Small intestine (tissue), 7 donors: ENCODE results near the gene SLC8A1. TPM values are rescaled to one million over a fixed set of nuclear protein-coding genes. Genes with fewer than 3 reads are reported as not detected.
A peak's percentile ranks its signal among the peaks of the same experiment; 100 is the strongest.

Experiments
- DNase-seq, 2 donors: peaks; one replicate each; pipeline versions ENCODE4 v3.0.0 to v3.0.0-alpha.2; 2013
- FAIRE-seq: peaks from 2 replicates; lab custom pipeline; 2012; peaks lifted over from hg19 to GRCh38; lab: Jason Lieb, UNC
- H3K27ac ChIP-seq, 3 donors: one replicate each; pipeline ENCODE4 v1.5.1; 2013; ENCODE audit warnings: low read length in 2 of 3, mild to moderate bottlenecking in 2 of 3, control low read depth in 1 of 3, inconsistent platforms in 1 of 3, low read depth in 1 of 3, moderate library complexity in 1 of 3
- H3K27me3 ChIP-seq, 3 donors: one replicate each; pipeline ENCODE4 v1.6.1; 2013; ENCODE audit warnings: low read length in 3 of 3, inconsistent platforms in 1 of 3; ENCODE audit not compliant: control insufficient read depth in 3 of 3, insufficient read depth in 3 of 3
- H3K36me3 ChIP-seq, 3 donors: one replicate each; pipeline ENCODE4 v1.6.1; 2013; ENCODE audit warnings: low read length in 3 of 3, inconsistent platforms in 1 of 3, low read depth in 1 of 3, mild to moderate bottlenecking in 1 of 3, moderate library complexity in 1 of 3; ENCODE audit not compliant: control insufficient read depth in 3 of 3, insufficient read depth in 2 of 3
- H3K4me1 ChIP-seq, 3 donors: one replicate each; pipeline ENCODE4 v1.6.1; 2013; ENCODE audit warnings: low read length in 2 of 3, inconsistent platforms in 1 of 3, low read depth in 1 of 3, mild to moderate bottlenecking in 1 of 3, moderate library complexity in 1 of 3; ENCODE audit not compliant: control insufficient read depth in 3 of 3, insufficient read depth in 2 of 3
- H3K4me3 ChIP-seq, 3 donors: one replicate each; pipeline ENCODE4 v1.5.1; 2013; ENCODE audit warnings: low read length in 3 of 3, control low read depth in 1 of 3, inconsistent platforms in 1 of 3, low read depth in 1 of 3, mild to moderate bottlenecking in 1 of 3, moderate library complexity in 1 of 3
- H3K9me3 ChIP-seq, 2 donors: one replicate each; pipeline ENCODE4 v1.6.1; 2013; ENCODE audit warnings: low read depth in 1 of 2, low read length in 1 of 2; ENCODE audit not compliant: control insufficient read depth in 2 of 2, insufficient read depth in 1 of 2
- WGBS, 3 donors: extraction: QIAGEN DNeasy Blood & Tissue Kit; methylation state at CpG; one replicate each; pipeline ENCODE4 v1.1.7; 2013; 5-methylcytosine and 5-hydroxymethylcytosine counted together
- polyA plus RNA-seq, 4 donors: library from polyadenylated mRNA; stranded (reverse) in 3 of 4; unstranded in 1 of 4; fragments of 200-250 nt in 3 of 4; fragments of 120-200 nt in 1 of 4; gene quantifications; one replicate each; pipeline versions ENCODE4 v1.2.1 to v1.2.3, GENCODE V29; 2013
- donor health status: healthy with polysubstance abuse.
- donor health status: control.
- donor health status: control.
- donor health status: Bipolar disorder and iron deficiency.
- donor health status: healthy.

Gene SLC8A1
- polyA plus RNA-seq, 4 donors: 0.22 to 5.6 (median 1.9) TPM

DNA sequence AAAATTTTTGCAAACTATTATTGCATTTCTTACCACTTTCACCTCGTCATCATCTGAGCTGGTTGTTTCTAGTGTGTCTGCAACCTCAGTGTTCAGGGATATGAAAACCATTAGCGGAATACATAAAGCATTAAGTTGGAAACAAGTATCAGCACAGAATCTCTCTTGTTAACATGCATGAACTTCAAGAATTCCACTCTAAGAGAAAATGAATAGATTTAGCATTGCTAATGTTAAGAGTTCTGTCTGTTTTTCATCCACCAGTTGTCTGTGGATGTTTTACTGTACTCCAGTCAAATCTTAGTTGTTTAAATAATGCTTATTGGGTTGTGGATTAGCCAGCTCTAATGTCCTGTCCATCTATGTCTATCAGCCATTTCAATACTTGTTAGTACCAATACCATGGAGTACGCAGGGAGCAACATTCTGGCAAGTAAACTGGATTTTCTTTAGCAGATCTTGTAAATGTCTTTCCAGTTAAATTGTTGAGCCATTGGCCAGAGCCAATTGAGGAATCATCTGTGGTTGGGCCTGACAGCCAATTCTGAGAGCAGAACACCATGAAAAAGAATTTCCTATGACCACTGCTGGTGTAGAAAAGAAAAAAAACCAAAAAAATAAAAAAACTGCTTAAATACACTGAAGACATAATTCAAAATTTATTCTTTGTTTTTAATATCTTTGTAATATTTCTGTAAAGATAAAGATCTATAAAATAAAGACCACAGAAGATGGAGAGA is 82.5 kb downstream of the SLC8A1 start:
- Histone ChIP-seq H3K9me3 (no peaks in the 10 kb centered on the region), H3K4me3 (no peak overlapping the region), H3K36me3 (no peaks in the 10 kb centered on the region), H3K27ac (no peak overlapping the region), H3K27me3 (no peaks in the 10 kb centered on the region), H3K4me1 (no peaks in the 10 kb centered on the region)
- FAIRE-seq: no peak
- DNase-seq: no peak
- WGBS, 3 donors: 91 to 95% (median 93%) methylated on average over 3 of the region's 3 CpGs

- no peaks in the 10 kb centered on the region for H3K27me3 ChIP-seq
- no peak overlapping the region for H3K4me3 ChIP-seq
- no peaks in the 10 kb centered on the region for H3K36me3 ChIP-seq
- DNase-seq (no peak), FAIRE-seq (no peak)
- H3K9me3 ChIP-seq: no peaks in the 10 kb centered on the region
- WGBS, 3 donors: 82 to 95% (median 93%) methylated on average over 2 of the region's 2 CpGs
- H3K4me1 ChIP-seq: no peaks in the 10 kb centered on the region
- no peak overlapping the region for H3K27ac ChIP-seq
Measured at GRCh38 chr2:40367652-40368051, 84.2 kb downstream of the SLC8A1 start.

GRCh38 chr2:40367032-40367431 is 84.9 kb downstream of the SLC8A1 start:
- DNase-seq (no peak), FAIRE-seq (no peak)
- no peaks in the 10 kb centered on the region for H3K27me3 ChIP-seq
- WGBS, 3 donors: 85 to 94% (median 92%) methylated on average over 2 of the region's 2 CpGs
- H3K4me3 ChIP-seq: no peak overlapping the region
- no peaks in the 10 kb centered on the region for H3K9me3 ChIP-seq
- no peaks in the 10 kb centered on the region for H3K4me1 ChIP-seq
- H3K27ac ChIP-seq: no peak overlapping the region
- no peaks in the 10 kb centered on the region for H3K36me3 ChIP-seq

DNA sequence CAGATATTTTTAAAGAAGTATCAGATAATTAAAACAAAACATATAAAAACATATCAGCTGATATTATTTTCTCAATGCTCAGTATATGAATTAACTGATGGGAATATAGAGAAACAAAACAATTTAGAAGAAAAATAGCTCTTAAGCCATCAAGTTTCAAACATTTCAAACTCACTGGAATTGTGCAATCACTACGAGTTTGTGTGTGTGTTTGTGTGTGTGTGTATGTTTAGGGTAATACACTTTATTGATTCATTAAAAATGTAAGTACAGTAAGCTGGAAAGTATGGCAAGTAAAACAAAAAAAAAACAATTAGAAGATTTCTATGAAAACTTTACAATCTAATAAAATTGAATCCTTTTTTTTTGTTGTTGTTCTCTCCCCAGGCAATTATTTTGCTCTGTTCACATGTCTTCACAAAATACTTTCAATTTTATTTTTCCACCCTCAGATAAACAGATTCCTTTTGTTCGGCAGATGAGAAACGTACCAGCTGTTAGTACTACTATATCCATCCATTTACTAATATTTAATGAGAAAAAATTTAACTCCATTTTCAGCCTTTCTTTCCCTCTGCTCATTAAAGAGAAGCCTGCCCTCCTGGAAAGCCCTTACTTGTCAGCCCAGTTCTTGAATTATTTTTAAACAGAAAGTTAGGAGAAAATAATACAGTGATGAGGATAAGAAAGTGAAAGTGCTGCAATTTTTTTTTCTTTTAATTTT is 87.6 kb downstream of the SLC8A1 start:
- no peaks in the 10 kb centered on the region for H3K9me3 ChIP-seq
- H3K4me1 ChIP-seq: no peaks in the 10 kb centered on the region
- no peak overlapping the region for H3K4me3 ChIP-seq
- H3K36me3 ChIP-seq: no peaks in the 10 kb centered on the region
- DNase-seq (no peak), FAIRE-seq (peak; percentile 77)
- H3K27ac ChIP-seq: no peak overlapping the region
- H3K27me3 ChIP-seq: no peaks in the 10 kb centered on the region
- WGBS, 3 donors: 5 to 18% (median 11%) methylated on average over 3 of the region's 3 CpGs

DNA sequence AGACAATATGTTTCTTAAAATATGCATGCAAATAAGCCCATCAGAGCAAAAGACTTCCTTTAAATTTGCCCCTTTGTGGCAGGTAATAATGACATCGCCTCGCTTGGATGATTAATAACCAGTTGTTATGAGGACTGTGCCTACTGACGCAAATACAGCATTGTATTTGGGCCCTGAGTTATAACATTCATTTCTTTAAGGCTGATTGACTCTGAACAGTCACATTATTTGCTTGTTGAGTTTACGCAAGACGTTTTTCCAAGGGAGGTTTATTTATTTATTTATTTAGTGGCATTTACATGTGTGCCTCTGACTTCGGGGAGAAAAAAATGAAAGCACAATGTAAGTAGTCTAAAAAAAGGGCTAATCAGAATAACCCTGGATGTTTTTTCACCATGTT is 88.3 kb downstream of the SLC8A1 start:
- no peak for DNase-seq
- H3K27me3 ChIP-seq: no peaks in the 10 kb centered on the region
- H3K9me3 ChIP-seq: no peaks in the 10 kb centered on the region
- FAIRE-seq: no peak
- WGBS, 3 donors: 57 to 81% (median 74%) methylated on average over 6 of the region's 6 CpGs
- peak overlapping the region in 1 of 3 donors; percentile 72 for H3K27ac ChIP-seq
- H3K4me3 ChIP-seq: no peak overlapping the region
- H3K4me1 ChIP-seq: no peaks in the 10 kb centered on the region
- H3K36me3 ChIP-seq: no peaks in the 10 kb centered on the region

- H3K27me3 ChIP-seq: no peaks in the 10 kb centered on the region
- no peak for DNase-seq
- WGBS, 3 donors: 44 to 72% (median 71%) methylated on average over 1 of the region's 1 CpG
- no peaks in the 10 kb centered on the region for H3K36me3 ChIP-seq
- no peaks in the 10 kb centered on the region for H3K4me1 ChIP-seq
- FAIRE-seq: no peak
- no peak overlapping the region for H3K4me3 ChIP-seq
- no peaks in the 10 kb centered on the region for H3K9me3 ChIP-seq
- peak overlapping the region in 1 of 3 donors; percentile 72 for H3K27ac ChIP-seq
Measured at GRCh38 chr2:40363231-40363630, 88.7 kb downstream of the SLC8A1 start.

- Histone ChIP-seq H3K4me1 (no peaks in the 10 kb centered on the region), H3K9me3 (no peaks in the 10 kb centered on the region), H3K36me3 (no peaks in the 10 kb centered on the region), H3K4me3 (no peak overlapping the region), H3K27me3 (no peaks in the 10 kb centered on the region), H3K27ac (no peak overlapping the region)
- no peak for FAIRE-seq
- DNase-seq: no peak
- 86 to 95% (median 88%) methylated on average over 4 of the region's 4 CpGs for WGBS, 3 donors
Measured at GRCh38 chr2:40361478-40361877, 90.4 kb downstream of the SLC8A1 start.

- DNase-seq: no peak
- 48 to 60% (median 54%) methylated on average over 1 of the region's 1 CpG for WGBS, 3 donors
- Histone ChIP-seq H3K27ac (no peak overlapping the region), H3K4me3 (no peak overlapping the region), H3K36me3 (no peaks in the 10 kb centered on the region), H3K27me3 (no peaks in the 10 kb centered on the region), H3K4me1 (no peaks in the 10 kb centered on the region), H3K9me3 (no peaks in the 10 kb centered on the region)
- FAIRE-seq: no peak
Measured at GRCh38 chr2:40360652-40361051, 91.2 kb downstream of the SLC8A1 start.
